ENCODE results near the gene RALA.

RALA gene

GRCh38 chr7:39587393-39587792 lies 36.0 kb upstream of the RALA start:
- no peaks in the 10 kb centered on the region for H3K4me1 ChIP-seq (ENCODE audit: insufficient read depth, low read length, severe bottlenecking)
- H3F3A ChIP-seq (ENCODE audit: insufficient read depth, low read length), result no peaks in the 10 kb centered on the region
- no peak overlapping the region for H3K9ac ChIP-seq (ENCODE audit: low read length)
- no peaks in the 10 kb centered on the region for H3K27me3 ChIP-seq (ENCODE audit: insufficient read depth, low read length)
- no peaks in the 10 kb centered on the region for H3K9me3 ChIP-seq (ENCODE audit: low read length)
- H3K36me3 ChIP-seq (ENCODE audit: insufficient read depth, low read length), result no peaks in the 10 kb centered on the region
- H3K4me3 ChIP-seq (ENCODE audit: low read depth, low read length, poor library complexity, severe bottlenecking), result no peak overlapping the region
- no peaks in the 10 kb centered on the region for H4K20me1 ChIP-seq (ENCODE audit: insufficient read depth, low read length)
- H3K27ac ChIP-seq (ENCODE audit: low read depth, low read length, poor library complexity, severe bottlenecking), result no peak overlapping the region
- H2AFZ ChIP-seq (ENCODE audit: low read length), result no peak overlapping the region
- H3K79me2 ChIP-seq (ENCODE audit: insufficient read depth, low read length), result no peaks in the 10 kb centered on the region
- no peak overlapping the region for H3K4me2 ChIP-seq (ENCODE audit: low read length)
- no peak for TF ChIP-seq EZH2 (IDR thresholded peaks at IDR 0.05; ENCODE audit: borderline replicate concordance, low read length)
- no peak for TF ChIP-seq CTCF (IDR thresholded peaks at IDR 0.05; ENCODE audit: low read length)
- no peaks in the 10 kb centered on the region for H3K9me2 ChIP-seq (ENCODE audit: low read depth, low read length)

GRCh38 chr7:39588416-39588815 lies 35.0 kb upstream of the RALA start:
- no peak overlapping the region for H3K4me3 ChIP-seq (ENCODE audit: low read depth, low read length, poor library complexity, severe bottlenecking)
- no peak overlapping the region for H3K9ac ChIP-seq (ENCODE audit: low read length)
- H3K27me3 ChIP-seq (ENCODE audit: insufficient read depth, low read length), result no peaks in the 10 kb centered on the region
- no peaks in the 10 kb centered on the region for H3K36me3 ChIP-seq (ENCODE audit: insufficient read depth, low read length)
- no peaks in the 10 kb centered on the region for H3K9me3 ChIP-seq (ENCODE audit: low read length)
- H3F3A ChIP-seq (ENCODE audit: insufficient read depth, low read length), result no peaks in the 10 kb centered on the region
- no peaks in the 10 kb centered on the region for H3K9me2 ChIP-seq (ENCODE audit: low read depth, low read length)
- H3K4me1 ChIP-seq (ENCODE audit: insufficient read depth, low read length, severe bottlenecking), result no peaks in the 10 kb centered on the region
- no peak for TF ChIP-seq EZH2 (IDR thresholded peaks at IDR 0.05; ENCODE audit: borderline replicate concordance, low read length)
- TF ChIP-seq CTCF (IDR thresholded peaks at IDR 0.05; ENCODE audit: low read length), result no peak
- H3K79me2 ChIP-seq (ENCODE audit: insufficient read depth, low read length), result no peaks in the 10 kb centered on the region
- H2AFZ ChIP-seq (ENCODE audit: low read length), result no peak overlapping the region
- H3K27ac ChIP-seq (ENCODE audit: low read depth, low read length, poor library complexity, severe bottlenecking), result no peak overlapping the region
- H3K4me2 ChIP-seq (ENCODE audit: low read length), result no peak overlapping the region
- H4K20me1 ChIP-seq (ENCODE audit: insufficient read depth, low read length), result no peaks in the 10 kb centered on the region

GRCh38 chr7:39589323-39590111 lies 33.9 kb upstream of the RALA start:
- no peak for TF ChIP-seq CTCF (IDR thresholded peaks at IDR 0.05; ENCODE audit: low read length)
- Histone ChIP-seq H3K4me1 (ENCODE audit: insufficient read depth, low read length, severe bottlenecking) (no peaks in the 10 kb centered on the region), H3K9me2 (ENCODE audit: low read depth, low read length) (no peaks in the 10 kb centered on the region), H4K20me1 (ENCODE audit: insufficient read depth, low read length) (no peaks in the 10 kb centered on the region), H2AFZ (ENCODE audit: low read length) (no peak overlapping the region), H3K4me3 (ENCODE audit: low read depth, low read length, poor library complexity, severe bottlenecking) (no peak overlapping the region), H3K9ac (ENCODE audit: low read length) (no peak overlapping the region), H3K27me3 (ENCODE audit: insufficient read depth, low read length) (no peaks in the 10 kb centered on the region), H3K36me3 (ENCODE audit: insufficient read depth, low read length) (no peaks in the 10 kb centered on the region), H3K4me2 (ENCODE audit: low read length) (no peak overlapping the region), H3F3A (ENCODE audit: insufficient read depth, low read length) (no peaks in the 10 kb centered on the region), H3K27ac (ENCODE audit: low read depth, low read length, poor library complexity, severe bottlenecking) (no peak overlapping the region), H3K9me3 (ENCODE audit: low read length) (no peaks in the 10 kb centered on the region), H3K79me2 (ENCODE audit: insufficient read depth, low read length) (no peaks in the 10 kb centered on the region)
